T1000 (cell line): ENCODE data around the gene LRRC47.
A peak's percentile ranks its signal among the peaks of the same experiment; 100 is the strongest.

Source experiments
- DNase-seq: peaks from one replicate; lab custom pipeline; 2025; ENCODE audit warnings: mixed read lengths; lab: John Stamatoyannopoulos, UW

Gene LRRC47

DNA sequence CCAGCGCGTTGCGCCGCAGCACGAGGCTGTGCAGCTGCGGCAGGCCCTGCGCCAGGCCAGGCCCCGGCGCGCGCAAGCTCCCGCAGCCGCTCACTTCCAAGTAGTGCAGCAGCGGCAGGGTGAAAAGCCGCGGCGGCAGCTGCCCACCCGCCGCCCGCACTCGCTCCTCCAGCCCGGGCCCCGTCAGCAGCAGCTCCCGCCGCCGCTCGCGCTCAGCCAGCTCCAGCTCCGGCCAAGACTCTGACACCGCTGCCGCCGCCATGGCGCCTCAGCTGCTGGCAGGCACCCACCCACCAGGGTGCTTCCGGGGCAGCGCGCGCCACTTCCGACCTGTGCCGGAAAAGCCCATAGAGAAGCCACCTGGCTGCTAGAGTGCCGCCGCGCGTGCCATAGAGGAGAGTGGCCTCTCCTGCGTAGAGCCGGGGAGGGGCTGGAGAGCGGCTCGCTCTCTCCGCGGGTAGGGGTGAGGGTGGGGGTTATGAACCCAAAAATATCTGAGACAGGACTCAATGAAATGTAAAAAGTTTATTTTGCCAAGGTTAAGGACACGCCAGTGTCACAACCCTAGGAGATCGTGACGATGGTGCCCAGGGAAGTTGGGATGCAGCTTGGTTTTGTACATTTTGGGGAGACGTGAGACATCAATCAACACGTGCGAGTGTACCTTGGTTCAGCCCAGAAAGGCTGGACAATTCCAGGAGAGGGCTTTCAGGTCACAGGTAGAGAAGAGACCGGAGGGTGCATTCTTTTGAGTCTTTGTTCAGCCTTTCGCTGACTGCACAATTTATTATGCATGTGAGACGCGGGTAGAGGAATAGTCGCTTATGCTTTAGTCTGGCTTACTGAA, at the start of gene LRRC47:
LRRC47 (minus strand) TSS at position 284 of the 847 bp plus-strand sequence; CDS start at position 262, 22 bp downstream.
- DNase-seq, result peak; percentile 84

DNA sequence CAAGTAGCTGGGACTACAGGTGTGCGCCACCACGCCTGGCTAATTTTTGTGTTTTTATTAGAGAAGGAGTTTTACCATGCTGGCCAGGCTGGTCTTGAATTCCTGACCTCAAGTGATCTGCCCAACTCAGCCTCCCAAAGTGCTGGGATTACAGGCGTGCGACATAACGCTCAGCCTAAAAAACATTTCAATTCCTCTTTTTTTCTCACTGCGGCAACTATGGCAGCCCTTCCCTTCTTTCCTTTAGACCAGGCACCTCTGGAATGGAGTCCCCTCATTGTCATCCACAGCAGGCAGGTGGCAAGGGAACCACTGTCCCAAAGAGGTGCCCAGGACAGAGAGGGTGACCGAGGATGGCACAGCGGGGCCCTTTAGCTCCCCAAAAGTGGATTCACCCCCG, 46.6 kb upstream of the LRRC47 start:
- no peak for DNase-seq

DNA sequence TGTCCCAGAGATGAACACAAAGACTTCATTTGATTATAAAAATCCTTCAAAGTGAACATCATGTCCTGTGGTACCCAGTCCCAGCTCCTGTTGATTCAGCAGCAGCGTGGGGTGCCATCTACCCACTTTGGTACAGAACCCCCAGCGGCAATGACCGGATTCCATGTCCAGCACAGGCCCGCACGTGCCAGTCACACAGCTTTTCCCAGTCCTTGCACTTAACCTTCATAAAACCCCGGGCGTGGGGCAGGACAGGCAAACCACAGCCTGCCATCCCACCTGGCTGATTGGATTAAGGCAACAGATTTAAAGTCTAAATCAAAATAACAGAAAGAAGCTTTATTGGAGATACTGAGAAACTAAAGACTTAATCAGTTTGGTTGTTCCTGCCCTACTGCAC, 45.2 kb upstream of the LRRC47 start:
- DNase-seq, result no peak

DNA sequence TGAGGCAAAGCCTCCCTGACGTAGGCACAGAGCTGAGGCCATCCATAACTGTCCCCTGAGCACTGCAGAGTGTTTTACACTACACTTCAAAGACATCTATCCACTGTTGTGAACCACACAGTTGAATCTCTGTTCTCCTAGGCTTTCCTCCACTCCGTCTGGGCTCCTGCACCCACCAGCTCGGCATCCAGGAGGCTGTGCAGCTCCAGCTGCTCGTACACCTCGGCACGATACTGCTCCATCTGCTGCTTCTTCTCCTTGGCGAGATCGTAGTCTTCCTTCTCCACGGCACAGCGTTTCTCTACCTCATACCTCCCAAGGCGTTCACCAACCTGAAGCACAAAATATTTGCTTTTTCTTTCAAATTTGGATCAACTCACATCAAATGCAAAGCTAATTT, 42.5 kb upstream of the LRRC47 start:
- no peak for DNase-seq

DNA sequence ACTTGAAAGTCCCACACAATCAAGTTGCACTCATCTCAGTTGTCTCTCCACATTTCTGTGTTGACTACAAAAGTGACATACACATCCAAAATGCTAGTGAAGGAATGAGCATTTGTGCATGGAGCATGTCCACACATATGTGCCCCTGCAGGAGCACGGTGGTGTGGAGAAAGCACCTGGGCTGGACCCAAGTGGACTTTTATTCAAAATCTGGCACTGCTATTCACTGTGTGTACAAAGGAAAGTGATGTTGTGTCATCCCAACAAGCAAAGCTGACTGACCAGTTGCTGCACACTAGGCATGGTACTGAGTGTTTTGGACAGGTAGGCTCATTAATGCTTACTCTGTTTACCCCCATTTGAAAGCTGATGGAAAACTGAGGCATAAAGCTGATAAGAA, 41.4 kb upstream of the LRRC47 start:
- no peak for DNase-seq

DNA sequence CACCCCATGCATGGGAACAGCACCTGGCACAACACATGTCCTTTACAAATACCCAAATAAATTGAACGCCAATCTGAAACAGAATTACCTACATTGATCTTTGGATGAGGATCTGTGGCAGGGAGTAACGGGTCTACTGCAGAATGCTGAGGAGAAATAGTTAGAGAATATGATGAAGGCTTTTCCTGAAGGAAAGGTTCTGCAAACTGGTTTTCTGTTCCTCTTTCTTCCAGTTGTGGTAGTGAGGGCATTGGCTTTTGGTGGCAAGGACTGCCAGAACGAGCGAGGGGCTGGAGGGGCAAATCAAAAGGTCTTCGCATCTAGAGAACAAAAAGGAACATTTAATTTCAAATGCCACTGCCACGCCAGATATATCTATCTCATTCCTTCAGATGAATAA, 40.9 kb upstream of the LRRC47 start:
- no peak for DNase-seq

DNA sequence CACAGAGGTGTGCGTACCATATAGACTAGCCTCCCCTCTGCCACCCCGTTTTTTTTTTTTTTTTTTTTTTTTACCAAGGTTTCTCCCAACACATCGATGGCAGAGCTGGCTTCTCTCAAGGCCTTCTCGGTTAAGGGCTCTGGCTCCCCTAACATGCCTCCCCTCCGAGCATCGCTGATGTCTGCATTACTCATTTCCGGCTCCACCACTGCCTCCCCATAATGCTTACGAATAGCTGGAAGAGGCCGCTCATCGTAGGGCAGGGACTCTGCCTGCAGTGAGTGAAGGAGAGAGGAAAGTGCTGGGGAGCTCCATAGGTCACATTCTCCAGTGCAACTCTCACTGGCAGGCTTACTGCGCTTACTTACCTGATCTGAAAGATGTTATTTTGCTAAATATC, 40.1 kb upstream of the LRRC47 start:
- DNase-seq, result no peak

DNA sequence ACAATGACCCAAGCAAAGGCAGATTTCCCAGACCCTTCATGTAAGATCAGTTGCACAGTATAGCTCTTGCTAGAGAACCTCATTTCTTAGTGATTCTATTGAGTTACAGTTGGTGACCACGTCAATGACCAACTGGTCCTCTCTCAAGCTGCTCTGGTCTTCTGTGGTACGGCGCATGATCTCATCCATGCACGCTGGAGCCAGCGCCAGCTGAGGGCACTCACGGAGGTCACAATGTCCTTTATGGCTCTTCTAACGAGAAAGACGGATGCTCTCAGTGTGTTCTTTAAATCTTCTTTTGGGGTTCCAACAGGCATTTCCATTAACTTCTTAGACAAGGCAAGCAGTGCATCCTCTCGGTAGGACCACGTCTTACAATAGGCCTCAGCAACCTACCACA, 38.4 kb upstream of the LRRC47 start:
- no peak for DNase-seq

DNA sequence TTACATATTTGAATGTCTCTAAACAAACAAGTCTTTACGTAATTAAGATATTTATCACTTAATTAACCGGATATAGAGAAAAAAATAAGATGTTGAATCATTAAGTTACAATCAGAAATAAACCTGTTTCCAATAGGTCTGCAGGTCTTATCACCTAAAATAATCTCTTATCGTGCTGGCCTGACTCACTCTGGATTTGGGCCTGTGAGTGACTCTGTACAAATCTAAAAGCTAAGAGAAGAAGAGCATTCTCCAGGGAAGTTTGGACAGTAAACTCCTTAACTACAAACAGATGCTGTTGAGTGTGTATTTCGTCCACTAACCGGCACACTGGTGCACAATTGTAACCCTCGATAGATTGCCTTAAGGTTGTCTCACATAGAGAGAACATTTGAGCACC, 35.4 kb upstream of the LRRC47 start:
- DNase-seq, result no peak

DNA sequence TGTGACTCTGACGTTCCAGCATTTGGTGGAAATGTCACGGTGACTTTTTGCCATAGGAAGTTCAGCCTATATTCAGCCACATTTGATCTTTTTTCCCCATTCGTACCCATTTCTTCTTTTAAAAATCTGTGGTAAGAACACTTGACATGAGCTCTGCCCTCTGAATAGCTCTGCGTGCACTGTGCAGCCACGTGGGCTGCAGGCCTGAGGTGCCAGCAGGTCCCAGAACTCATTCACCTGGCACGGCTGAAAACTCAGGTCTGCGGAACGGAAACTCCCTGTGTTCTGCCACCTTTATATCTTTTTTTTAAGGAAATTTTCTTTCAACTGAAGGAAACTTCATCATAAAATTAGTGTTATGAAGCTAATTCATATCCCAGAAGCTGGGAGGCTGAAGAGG, 32.1 kb upstream of the LRRC47 start:
- no peak for DNase-seq

DNA sequence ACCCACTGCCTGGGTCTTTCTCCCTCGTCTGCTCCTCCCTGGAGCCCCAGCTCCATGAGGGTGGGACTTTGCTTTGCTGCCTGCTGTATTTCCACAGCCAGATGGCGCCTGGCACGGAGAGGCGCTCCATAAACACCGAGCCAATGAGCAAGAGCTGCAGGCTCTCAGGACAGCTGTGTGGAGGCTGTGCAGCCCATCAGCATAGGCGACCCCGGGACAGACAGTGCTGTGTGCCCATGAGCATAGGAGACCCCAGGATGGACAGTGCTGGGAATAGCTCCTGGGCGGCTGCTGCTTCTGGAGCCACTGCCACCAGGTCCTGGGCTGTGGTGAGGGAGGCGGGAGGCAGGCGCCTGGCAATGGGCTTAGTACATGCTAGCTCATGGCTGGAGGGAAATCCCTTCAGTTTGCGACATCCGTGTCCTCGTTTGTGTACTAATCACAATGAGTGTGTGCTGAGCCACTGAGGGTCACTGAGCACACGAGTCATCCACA, 31.6 kb upstream of the LRRC47 start:
- no peak for DNase-seq

DNA sequence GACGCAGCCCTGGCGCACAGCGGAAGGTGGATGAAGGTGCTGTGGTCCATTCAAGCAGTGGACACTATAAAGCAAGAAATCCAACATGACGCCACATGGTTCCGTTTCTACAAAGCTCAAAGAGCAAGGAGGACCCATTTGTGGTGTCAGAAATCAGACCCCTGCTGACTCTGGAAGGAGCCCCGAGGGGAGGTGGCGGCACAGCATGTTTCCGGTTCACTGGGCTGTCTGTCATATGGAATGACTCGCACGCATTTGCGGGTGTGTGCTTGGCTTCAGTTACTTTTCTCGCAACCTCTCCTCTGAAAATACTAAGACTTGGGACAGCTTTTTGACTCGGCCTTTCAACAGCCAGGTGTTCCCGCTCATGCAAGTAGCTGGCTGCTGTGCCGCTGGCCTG, 29.1 kb upstream of the LRRC47 start:
- DNase-seq, result no peak

DNA sequence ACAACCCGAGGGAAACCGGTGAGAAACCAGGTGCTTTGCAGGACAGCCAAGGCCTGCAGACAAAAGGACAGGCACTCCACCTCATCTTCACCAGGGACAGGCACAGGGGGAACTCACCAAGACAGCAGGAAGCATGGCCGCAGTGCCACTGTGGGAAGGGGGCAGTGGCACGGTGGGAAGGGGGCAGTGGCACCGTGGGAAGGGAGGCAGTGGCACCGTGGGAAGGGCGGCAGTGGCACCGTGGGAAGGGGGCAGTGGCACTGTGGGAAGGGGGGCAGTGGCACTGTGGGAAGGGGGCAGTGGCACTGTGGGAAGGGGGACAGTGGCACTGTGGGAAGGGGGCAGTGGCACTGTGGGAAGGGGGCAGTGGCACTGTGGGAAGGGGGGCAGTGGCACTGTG, 28.4 kb upstream of the LRRC47 start:
- no peak for DNase-seq

DNA sequence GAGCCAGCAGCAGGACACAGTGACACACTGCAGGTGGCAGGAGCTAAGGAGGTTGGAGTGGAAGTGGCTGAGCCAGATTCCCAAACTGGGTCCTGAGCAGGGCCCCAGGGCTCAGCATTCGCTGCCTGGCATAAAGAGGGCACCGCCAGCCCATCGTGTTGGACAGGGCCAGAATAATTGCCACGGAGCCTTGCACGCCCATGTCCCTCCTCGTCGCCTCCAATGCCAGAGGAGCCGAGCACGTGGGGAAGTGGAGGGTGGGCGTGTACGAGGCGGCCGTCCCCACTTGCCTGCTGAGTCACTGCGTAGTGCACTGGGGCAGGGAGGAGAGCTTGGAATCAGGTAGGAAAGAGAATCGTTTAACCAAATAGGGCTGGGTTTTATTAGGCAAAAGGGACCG, 26.1 kb upstream of the LRRC47 start:
- no peak for DNase-seq

DNA sequence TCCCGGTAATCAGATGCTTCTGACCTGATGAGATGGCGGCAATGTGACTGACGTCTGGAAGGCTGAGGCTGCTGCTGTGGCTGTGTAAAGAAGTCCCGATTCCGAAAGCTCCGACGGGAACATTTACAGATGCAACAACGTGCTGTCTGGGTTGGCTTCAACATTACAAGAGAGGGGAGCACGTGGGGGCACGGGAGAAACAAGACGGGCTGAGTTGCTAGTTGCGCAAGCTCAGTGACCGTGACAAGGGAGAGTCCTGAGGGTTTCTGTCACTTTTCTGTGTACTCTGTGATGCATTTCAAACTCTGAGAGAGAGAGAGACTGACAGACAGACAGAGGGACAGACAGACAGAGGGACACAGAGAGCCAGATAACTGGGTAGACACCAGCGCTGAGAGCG, 25.6 kb upstream of the LRRC47 start:
- DNase-seq, result no peak

DNA sequence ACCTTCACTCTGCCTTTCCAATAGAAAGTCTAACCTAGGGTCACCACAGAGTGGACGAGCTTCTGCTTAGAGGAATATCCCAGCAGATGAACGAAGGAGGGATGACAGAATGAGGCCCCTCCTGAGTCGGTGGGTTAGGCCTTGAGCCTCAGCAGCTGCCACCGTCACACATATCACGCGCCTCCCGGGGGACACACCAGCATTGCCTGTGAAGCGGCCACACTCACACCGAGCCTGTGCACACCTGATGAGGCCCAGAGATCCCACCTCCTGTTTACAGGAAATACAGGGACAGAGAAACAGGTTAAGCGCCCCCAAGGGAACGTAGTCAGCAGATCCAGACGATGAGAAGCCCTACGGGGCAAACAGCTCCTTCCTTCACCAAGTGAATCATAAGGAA, 25.1 kb upstream of the LRRC47 start:
- DNase-seq, result no peak

DNA sequence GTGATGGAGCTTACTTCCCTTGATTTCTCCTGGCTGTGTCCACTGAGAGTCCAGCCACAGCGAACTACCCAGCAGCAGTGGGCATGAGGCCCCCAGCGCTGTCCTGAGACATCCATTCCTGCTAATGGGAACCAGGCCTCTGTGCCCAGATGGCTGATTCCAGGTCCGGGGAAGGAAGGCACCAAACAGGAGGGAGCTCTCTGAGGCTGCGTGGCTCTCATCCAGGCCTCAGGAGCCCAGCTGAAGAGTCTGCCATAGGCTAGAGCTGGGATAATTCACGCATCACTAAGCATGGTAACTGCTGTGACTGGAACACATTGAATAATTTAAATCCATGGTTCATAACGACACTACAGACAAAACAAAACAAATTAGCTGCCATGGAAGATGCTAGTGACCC, 24.7 kb upstream of the LRRC47 start:
- DNase-seq, result no peak

DNA sequence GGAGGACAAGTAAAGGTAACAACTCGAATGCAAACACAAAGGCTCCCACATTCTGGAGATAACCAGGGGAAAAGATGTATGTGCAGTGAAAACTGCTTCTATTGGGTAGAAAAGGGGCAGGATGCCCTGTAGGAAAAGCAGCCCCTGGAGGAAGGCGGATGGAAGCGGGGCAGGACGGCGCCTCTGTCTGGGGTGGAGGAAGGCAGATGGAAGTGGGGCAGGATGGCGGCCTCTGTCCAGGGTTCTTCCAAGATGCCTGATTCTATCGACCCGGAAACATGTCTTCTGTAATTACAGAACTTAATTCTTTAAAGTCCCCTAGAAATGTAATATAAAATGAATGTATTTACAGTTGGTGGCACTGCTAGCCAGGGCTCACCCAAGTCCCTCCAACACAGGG, 24.0 kb upstream of the LRRC47 start:
- DNase-seq, result no peak

DNA sequence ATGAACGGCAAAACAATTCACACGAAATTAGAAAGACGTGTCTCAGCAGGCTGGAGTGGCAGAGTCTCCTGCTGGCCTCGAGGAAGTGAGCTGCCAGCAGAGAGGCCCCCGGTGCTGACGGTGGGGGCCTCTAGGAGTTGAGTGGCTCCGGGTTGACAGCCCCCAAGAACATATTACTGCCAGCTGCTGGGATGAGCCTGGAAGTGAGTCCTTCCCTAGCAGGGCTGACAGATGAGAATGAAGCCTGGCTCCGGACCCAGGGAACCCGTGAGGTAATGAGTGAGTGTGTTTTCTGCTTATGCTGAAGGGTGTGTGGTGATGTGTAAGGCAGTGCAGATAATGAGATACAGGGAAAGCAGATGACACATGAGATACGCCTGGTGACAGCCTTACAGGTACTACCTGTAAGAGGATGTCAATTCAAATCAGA, 23.5 kb upstream of the LRRC47 start:
- no peak for DNase-seq

DNA sequence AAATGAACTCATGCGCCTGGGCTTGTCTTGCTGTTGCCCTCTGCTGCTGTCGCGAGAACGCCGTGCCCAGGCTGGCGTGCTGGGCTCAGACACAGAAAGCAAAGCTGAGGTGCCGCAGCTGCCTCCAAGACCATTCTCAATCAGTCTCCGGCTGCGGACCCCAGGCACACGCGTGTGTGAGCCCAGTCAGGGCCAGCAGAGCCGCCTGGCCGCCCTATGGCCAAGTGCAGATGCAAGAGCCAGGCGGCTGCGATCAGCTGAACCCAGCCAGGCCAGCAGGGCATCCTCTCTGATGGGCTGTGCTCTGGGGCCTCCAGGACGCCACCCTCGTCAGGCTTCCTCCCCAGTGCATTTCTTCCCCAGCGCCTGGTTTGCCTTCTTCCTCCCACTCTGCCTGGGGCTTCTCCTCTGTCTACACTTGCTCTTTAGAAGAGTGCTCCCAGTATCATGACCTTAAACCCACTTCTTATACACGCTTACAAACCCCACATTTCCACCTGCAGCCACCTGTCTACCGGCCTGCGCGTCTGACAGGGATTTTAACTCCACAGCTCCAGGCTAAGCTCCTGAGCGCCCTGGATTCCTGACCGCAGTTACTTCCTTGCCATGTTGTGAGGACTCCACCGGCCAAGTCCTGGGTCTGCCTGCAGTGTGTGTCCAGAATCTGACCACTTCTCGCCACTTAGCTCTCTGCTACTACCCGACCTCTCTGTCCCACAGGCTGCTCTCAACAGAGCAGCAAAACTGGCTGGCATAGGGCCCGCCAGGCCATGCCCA, 21.7 kb upstream of the LRRC47 start:
- no peak for DNase-seq

DNA sequence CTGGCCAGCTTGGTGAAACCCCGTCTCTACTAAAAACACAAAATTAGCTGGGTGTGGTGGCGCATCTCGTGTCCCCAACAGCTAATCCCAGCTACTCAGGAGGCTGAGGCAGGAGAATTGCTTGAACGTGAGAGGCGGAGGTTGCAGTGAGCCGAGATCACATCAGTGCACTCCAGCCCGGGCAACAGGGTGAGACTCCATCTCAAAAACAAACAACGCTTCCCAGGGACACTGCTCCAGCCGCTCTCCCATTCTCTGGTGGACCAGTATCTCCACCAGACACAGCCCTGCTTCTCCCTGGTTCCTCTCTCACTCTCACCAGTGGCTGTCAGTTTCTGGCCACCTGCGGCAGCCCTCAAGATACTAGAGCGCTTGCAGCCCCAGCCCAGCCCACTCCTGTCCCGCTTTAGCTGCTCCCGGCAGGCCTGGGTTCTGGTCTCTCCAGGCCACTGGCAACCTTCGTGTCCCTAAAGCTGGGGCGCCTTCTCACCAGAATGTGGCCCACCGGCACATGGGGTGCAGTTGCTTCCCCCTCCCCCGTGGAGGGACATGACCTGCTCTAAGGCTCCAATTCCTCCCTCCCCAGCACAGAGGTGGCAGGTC, 20.9 kb upstream of the LRRC47 start:
- no peak for DNase-seq

DNA sequence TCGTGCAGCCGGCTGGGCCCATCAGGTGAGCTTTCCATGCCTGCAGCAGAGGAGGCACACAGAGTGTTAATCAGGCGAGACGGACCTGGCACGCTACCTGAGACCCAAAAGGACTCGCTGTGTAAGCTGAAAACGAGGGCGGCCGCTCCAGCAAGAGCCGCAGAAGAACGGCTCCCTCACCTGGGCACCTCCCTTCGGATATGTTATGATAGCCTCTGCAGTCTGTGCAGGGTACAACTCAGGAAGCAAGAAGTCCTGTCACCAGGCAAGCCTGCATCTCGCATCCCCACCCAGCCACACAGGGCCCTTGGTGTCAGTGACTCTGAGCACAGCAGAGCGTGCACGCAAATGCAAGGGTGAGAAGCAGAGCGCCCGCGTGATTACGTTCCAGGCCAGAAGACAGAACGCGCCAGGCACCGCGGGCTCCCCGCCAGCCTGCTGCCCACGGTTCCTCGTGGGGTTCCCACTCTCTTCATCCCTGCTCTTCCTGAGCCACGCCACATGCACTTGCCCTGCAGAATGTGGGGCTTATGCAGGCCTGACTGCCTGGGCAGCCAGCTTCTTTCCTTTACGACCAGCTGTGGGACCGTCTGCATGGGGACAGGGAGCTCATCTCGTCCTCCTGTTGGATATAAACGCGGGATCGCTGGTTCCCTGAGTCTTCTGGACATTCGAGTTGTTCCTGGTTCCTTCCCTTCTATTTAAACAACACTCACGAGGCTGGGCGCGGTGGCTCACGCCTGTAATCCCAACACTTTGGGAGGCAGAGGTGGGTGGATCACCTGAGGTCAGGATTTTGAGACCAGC, 20.2 kb upstream of the LRRC47 start:
- no peak for DNase-seq
